Measurements from ENCODE around the gene KRT39. TPM values are rescaled to one million over a fixed set of nuclear protein-coding genes. Genes with fewer than 3 reads are reported as not detected.

The KRT39 gene
- total and polyA plus RNA-seq, 2 of the 13 experiments (the other 11 are each of a cell fraction or from before 2014, with no cell fraction given), result 0.07 to 1.2 TPM

DNA sequence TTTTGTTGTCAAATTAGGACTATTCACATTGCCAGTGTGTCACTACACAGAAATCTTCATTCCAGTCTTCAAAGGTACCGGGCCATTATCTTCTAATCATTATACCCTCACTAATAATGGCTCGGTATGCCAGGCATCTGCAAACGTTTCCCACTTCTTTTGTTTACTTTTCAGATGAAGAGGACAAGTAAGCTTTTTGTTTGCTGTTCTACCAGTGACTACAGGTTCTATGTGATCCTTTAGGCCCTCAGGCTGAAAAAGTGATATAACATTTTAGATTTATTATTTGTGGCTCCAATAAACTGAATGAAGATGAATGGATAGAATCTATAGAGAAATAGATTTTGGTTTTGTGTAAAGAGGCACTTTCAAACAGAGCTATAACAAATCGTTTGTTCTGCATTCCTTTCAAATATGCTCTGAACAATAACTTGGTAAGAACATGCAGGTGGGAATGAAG is 42.6 kb upstream of the KRT39 start (continued):
- TF ChIP-seq, protein P1, sequence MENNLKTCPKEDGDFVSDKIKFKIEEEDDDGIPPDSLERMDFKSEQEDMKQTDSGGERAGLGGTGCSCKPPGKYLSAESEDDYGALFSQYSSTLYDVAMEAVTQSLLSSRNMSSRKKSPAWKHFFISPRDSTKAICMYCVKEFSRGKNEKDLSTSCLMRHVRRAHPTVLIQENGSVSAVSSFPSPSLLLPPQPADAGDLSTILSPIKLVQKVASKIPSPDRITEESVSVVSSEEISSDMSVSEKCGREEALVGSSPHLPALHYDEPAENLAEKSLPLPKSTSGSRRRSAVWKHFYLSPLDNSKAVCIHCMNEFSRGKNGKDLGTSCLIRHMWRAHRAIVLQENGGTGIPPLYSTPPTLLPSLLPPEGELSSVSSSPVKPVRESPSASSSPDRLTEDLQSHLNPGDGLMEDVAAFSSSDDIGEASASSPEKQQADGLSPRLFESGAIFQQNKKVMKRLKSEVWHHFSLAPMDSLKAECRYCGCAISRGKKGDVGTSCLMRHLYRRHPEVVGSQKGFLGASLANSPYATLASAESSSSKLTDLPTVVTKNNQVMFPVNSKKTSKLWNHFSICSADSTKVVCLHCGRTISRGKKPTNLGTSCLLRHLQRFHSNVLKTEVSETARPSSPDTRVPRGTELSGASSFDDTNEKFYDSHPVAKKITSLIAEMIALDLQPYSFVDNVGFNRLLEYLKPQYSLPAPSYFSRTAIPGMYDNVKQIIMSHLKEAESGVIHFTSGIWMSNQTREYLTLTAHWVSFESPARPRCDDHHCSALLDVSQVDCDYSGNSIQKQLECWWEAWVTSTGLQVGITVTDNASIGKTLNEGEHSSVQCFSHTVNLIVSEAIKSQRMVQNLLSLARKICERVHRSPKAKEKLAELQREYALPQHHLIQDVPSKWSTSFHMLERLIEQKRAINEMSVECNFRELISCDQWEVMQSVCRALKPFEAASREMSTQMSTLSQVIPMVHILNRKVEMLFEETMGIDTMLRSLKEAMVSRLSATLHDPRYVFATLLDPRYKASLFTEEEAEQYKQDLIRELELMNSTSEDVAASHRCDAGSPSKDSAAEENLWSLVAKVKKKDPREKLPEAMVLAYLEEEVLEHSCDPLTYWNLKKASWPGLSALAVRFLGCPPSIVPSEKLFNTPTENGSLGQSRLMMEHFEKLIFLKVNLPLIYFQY (CRISPR knock-in tag; IDR thresholded peaks at IDR 0.05; ENCODE audit: borderline replicate concordance), result peak; percentile 52; the same call in 1 of the 2 replicates
- 0 out of 2 replicates have a peak, but pooled peaks have one; percentile 34 for TF ChIP-seq SIX4 (CRISPR knock-in tag; IDR thresholded peaks at IDR 0.05)
- no peak for TF ChIP-seq SOX6 (IDR thresholded peaks at IDR 0.05)
- TF ChIP-seq SOX6 (CRISPR knock-in tag; IDR thresholded peaks at IDR 0.05), result peak; percentile 100
- TF ChIP-seq, protein P2, sequence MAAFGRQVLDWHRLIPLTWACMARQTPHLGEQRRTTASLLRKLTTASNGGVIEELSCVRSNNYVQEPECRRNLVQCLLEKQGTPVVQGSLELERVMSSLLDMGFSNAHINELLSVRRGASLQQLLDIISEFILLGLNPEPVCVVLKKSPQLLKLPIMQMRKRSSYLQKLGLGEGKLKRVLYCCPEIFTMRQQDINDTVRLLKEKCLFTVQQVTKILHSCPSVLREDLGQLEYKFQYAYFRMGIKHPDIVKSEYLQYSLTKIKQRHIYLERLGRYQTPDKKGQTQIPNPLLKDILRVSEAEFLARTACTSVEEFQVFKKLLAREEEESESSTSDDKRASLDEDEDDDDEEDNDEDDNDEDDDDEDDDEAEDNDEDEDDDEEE (CRISPR knock-in tag; IDR thresholded peaks at IDR 0.05), result no peak
- peak; percentile 86 for TF ChIP-seq RARA (CRISPR knock-in tag; IDR thresholded peaks at IDR 0.05)
- no peak for TF ChIP-seq ZNF296 (CRISPR knock-in tag; conservative IDR thresholded peaks at IDR 0.05)
- TF ChIP-seq KDM6A (CRISPR knock-in tag; IDR thresholded peaks at IDR 0.05; ENCODE audit: low read depth), result peak; percentile 58; the same call in 1 of the 2 replicates
- TF ChIP-seq MIER2 (CRISPR knock-in tag; IDR thresholded peaks at IDR 0.05), result 0 out of 2 replicates have a peak, but pooled peaks have one; percentile 42
- TF ChIP-seq, protein P3, sequence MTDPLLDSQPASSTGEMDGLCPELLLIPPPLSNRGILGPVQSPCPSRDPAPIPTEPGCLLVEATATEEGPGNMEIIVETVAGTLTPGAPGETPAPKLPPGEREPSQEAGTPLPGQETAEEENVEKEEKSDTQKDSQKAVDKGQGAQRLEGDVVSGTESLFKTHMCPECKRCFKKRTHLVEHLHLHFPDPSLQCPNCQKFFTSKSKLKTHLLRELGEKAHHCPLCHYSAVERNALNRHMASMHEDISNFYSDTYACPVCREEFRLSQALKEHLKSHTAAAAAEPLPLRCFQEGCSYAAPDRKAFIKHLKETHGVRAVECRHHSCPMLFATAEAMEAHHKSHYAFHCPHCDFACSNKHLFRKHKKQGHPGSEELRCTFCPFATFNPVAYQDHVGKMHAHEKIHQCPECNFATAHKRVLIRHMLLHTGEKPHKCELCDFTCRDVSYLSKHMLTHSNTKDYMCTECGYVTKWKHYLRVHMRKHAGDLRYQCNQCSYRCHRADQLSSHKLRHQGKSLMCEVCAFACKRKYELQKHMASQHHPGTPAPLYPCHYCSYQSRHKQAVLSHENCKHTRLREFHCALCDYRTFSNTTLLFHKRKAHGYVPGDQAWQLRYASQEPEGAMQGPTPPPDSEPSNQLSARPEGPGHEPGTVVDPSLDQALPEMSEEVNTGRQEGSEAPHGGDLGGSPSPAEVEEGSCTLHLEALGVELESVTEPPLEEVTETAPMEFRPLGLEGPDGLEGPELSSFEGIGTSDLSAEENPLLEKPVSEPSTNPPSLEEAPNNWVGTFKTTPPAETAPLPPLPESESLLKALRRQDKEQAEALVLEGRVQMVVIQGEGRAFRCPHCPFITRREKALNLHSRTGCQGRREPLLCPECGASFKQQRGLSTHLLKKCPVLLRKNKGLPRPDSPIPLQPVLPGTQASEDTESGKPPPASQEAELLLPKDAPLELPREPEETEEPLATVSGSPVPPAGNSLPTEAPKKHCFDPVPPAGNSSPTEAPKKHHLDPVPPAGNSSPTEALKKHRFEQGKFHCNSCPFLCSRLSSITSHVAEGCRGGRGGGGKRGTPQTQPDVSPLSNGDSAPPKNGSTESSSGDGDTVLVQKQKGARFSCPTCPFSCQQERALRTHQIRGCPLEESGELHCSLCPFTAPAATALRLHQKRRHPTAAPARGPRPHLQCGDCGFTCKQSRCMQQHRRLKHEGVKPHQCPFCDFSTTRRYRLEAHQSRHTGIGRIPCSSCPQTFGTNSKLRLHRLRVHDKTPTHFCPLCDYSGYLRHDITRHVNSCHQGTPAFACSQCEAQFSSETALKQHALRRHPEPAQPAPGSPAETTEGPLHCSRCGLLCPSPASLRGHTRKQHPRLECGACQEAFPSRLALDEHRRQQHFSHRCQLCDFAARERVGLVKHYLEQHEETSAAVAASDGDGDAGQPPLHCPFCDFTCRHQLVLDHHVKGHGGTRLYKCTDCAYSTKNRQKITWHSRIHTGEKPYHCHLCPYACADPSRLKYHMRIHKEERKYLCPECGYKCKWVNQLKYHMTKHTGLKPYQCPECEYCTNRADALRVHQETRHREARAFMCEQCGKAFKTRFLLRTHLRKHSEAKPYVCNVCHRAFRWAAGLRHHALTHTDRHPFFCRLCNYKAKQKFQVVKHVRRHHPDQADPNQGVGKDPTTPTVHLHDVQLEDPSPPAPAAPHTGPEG (CRISPR knock-in tag; IDR thresholded peaks at IDR 0.05), result no peak
- 0 out of 2 replicates have a peak, but pooled peaks have one; percentile 52 for TF ChIP-seq ZNF772 (CRISPR knock-in tag; IDR thresholded peaks at IDR 0.05)
- TF ChIP-seq, protein P4, sequence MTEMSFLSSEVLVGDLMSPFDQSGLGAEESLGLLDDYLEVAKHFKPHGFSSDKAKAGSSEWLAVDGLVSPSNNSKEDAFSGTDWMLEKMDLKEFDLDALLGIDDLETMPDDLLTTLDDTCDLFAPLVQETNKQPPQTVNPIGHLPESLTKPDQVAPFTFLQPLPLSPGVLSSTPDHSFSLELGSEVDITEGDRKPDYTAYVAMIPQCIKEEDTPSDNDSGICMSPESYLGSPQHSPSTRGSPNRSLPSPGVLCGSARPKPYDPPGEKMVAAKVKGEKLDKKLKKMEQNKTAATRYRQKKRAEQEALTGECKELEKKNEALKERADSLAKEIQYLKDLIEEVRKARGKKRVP (CRISPR knock-in tag; IDR thresholded peaks at IDR 0.05), result no peak
- TF ChIP-seq, protein P5, sequence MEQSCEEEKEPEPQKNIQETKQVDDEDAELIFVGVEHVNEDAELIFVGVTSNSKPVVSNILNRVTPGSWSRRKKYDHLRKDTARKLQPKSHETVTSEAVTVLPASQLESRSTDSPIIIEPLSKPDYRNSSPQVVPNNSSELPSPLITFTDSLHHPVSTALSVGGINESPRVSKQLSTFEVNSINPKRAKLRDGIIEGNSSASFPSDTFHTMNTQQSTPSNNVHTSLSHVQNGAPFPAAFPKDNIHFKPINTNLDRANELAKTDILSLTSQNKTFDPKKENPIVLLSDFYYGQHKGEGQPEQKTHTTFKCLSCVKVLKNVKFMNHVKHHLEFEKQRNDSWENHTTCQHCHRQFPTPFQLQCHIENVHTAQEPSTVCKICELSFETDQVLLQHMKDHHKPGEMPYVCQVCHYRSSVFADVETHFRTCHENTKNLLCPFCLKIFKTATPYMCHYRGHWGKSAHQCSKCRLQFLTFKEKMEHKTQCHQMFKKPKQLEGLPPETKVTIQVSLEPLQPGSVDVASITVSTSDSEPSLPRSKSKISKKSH (CRISPR knock-in tag; IDR thresholded peaks at IDR 0.05; ENCODE audit: borderline replicate concordance), result no peak
- TF ChIP-seq HHEX (CRISPR knock-in tag; IDR thresholded peaks at IDR 0.05), result peak; percentile 91
- peak; percentile 70; the same call in 1 of the 2 replicates for TF ChIP-seq NR2F2 (IDR thresholded peaks at IDR 0.05; ENCODE audit: borderline replicate concordance, low read depth)
- no peak for TF ChIP-seq ZNF775 (CRISPR knock-in tag; IDR thresholded peaks at IDR 0.05; ENCODE audit: borderline replicate concordance)
- TF ChIP-seq KAT8 (CRISPR knock-in tag; IDR thresholded peaks at IDR 0.05), result peak; percentile 63
- TF ChIP-seq NFRKB (IDR thresholded peaks at IDR 0.05), result no peak

All from HepG2 (cell line).